GM19438 (cell line): ENCODE data around the gene CENPP.
"Not testable (repeated sequence)": the region's sequence is repeated elsewhere in the genome, so short reads cannot be mapped to it uniquely, and the experiment has no call there.

ENCODE experiments used
- ATAC-seq: cut with Tn5 transposase; IDR thresholded peaks from one replicate; pipeline ENCODE4 v1.9.1; 2021; ENCODE audit warnings: low read depth; ENCODE audit not compliant: unreplicated experiment

The CENPP gene

DNA sequence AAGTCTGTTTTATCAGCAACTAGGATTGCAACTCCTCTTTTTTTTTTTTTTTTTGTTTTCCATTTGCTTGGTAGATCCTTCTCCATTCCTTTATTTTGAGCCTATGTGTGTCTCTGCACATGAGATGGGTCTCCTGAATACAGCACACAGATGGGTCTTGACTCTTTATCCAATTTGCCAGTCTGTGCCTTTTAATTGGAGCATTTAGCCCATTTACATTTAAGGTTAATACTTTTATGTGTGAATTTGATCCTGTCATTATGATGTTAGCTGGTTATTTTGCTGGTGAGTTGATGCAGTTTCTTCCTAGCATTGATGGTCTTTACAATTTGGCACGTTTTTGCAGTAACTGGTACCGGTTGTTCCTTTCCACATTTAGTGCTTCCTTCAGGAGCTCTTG lies 246.1 kb downstream of the CENPP start:
- not testable (repeated sequence) for ATAC-seq

DNA sequence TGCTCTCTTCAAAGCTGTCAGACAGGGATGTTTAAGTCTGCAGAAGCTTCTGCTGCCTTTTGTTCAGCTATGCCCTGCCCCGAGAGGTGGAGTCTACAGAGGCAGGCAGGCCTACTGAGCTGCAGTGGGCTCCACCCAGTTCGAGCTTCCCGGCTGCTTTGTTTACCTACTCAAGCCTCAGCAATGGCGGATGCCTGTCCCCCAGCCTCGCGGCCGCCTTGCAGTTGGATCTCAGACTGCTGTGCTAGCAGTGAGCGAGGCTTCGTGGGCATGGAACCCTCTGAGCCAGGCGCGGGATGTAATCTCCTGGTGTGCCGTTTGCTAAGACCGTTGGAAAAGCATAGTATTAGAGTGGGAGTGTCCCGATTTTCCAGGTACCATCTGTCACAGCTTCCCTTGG lies 247.9 kb downstream of the CENPP start:
- not testable (repeated sequence) for ATAC-seq

- no peak for ATAC-seq
Observed at GRCh38 chr9:92576175-92576574, 250.4 kb downstream of the CENPP start.

- ATAC-seq = no peak
Observed at GRCh38 chr9:92589923-92590322, 264.2 kb downstream of the CENPP start.

DNA sequence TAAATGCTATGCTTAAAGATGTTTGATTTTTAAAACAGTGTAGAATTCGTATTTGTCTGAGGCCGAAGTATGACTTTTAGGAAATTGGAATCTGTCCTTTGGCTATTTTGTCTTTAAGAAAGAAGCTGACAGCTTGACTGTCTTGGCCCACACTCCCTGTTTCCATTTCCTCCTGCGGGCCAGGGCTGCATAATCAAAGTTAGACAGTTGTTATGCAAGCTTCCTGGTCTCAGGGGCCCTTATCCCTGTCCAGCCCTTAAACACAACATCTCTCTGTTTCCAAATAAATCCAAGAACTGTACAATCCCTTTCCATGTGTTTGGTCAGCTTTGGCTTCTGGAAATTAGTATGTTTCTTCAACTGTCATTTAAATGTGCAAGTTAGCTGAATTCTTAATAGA lies 264.6 kb downstream of the CENPP start:
- ATAC-seq = no peak

DNA sequence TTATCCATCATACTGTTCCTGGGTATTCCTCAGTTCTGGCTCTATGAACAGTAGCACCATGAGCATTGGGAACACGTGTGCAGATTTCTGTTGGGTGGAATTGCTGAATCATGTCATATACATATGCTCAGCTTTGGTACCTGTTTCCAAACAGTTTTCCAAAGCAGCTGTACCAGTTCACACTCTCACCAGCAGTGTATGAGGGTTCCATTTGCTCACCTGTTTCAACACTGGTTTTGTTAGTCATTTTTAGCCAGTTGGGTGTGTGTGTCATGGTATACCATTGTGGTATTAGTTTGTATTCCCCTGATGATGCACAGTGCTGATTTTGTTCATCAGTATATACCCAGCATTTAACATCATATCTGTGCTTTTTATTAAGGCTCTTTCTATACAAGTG lies 266.8 kb downstream of the CENPP start:
- no peak for ATAC-seq

- ATAC-seq = no peak
Observed at GRCh38 chr9:92592946-92593861, 267.5 kb downstream of the CENPP start.

DNA sequence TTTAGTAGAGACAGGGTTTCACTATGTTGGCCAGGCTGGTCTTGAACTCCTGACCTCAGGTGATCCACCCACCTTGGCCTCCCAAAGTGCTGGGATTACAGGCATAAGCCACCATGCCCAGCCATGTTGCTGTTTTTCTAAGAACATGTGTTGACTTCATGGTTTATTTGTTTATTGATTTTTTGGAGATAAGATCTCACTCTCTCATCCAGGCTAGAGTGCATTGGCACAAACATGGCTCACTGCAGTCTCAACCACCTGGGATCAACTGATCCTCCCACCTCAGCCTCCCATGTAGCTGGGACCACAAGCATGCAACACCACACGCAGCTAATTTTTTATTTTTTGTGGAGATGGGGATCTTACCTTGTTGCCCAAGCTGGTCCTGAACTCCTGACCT lies 269.3 kb downstream of the CENPP start:
- ATAC-seq = not testable (repeated sequence)

- ATAC-seq = no peak
Observed at GRCh38 chr9:92595930-92596329, 270.2 kb downstream of the CENPP start.

DNA sequence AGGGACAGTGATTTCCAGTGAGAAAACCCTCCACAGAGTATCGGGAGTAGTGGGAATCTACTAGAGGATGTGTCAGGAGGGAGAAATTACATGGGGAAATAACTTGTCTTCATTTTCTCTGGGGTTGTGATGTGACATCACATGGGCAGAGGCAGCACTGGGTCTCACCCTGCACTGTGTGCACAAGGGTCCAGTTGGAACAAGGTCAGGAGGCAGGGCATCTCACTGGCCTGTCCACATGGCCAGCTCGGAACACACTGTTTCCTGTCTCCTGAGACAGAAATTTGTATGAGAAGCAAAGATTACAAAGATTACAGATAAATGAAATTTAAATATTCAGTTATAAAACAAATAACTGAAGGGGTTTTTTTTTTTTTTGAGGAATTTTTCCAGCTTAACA lies 272.6 kb downstream of the CENPP start:
- ATAC-seq = no peak

GRCh38 chr9:92599938-92600461 lies 274.2 kb downstream of the CENPP start:
- no peak for ATAC-seq

GRCh38 chr9:92600462-92601261 lies 274.9 kb downstream of the CENPP start:
- no peak for ATAC-seq

DNA sequence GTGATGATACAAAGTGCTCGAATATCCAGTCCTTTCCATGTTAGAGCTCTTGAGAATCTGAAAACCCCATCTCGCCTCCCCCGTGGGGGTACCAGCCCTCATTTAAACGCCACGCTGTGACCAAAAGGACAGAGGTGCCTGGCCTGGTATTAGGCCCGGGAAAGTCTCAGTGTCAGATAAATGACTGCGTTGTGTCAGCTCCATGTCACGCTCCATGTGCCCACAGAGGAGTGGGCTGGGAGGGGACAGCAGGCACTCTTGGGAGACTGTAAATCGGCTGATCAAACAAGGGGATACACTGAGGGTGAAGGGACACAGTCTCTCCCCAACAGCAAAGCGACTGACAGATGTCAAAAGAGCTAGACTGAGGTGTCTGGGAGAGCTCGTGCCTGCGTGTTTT lies 275.7 kb downstream of the CENPP start:
- ATAC-seq = no peak

- ATAC-seq = no peak
Observed at GRCh38 chr9:92602413-92602812, 276.7 kb downstream of the CENPP start.

DNA sequence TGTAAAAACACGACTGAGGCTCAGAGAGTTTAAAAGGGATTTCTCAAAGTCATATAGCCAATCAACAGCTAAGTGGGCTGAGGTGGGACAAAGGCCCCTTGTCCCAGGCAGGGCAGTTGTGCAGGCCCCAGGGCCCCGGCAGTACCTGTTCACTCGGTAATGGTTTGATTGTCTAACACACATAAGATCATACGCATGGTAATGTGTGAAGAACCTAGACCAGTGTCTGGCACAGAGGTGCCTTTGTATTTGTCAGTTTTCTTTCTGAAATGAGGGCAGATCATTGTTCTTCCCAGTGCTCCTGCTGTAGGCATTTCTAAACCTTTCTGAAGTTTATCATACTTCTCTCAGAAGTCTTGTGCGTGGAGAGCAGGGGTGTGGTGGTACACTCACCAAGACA lies 277.3 kb downstream of the CENPP start:
- ATAC-seq = no peak

- no peak for ATAC-seq
Observed at GRCh38 chr9:92603990-92604389, 278.2 kb downstream of the CENPP start.

DNA sequence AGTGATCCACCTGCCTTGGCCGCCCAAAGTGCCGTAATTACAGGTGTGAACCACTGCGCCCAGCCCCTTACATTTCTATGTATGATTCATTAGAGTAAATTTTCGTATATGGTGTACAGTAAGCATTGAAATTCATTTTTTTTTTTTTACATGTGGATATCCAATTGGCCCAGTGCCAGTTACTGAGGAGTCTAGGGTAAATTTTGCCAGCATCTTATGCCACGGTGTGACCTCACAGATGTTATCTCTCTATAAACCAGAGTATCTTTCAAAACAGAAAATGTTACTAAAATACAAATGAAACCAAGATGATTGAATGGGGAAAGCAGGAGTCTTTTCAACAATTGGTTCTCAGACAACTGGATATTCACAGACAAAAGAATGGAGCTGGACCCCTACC lies 279.5 kb downstream of the CENPP start:
- no peak for ATAC-seq

- ATAC-seq = no peak
Observed at GRCh38 chr9:92607088-92607487, 281.3 kb downstream of the CENPP start.

DNA sequence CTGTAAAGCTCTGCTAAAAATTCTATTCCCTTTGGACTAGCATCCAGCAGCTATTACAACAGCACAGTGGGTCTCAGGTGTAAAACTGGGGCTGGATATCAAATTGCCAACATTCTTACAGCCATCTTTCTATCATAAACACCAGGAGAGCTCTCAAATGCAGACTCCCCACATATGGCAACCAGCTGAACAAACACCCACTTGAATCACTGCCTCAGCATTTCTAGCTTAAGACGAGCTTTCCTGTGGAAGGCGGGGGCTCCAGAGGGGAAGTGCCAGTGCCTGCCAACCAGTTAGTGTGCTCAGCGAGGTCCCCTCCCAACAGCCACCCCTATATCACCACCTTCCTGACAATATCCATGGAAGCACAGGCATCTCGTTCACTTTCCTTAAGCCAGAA lies 282.0 kb downstream of the CENPP start:
- no peak for ATAC-seq

- ATAC-seq = no peak
Observed at GRCh38 chr9:92608241-92608908, 282.6 kb downstream of the CENPP start.

DNA sequence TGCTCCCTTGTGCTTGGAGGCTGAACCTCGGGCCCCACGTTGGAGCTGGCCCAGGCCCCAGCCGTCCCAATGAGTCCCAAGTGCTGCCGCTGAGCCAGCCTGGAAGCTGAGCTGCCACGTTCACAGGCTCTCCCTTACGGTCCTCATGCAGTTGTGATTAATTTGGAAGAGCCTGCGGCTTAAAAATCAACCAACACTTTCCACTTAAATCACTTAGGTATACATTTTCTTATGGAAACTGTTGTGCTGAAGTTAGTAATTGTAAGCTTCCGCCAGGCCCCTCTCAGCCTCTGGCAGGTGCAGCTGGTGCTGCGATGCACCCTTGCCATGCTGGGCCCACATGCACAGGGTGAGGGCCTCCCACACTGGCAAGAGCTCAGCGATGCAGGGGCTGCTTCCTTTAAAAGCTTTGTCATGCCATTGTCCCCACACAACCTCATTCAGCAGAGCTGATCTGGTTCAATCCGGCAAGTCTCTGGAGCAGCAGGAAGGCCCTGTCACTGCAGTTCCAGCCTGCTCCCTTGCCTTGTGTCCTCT lies 283.2 kb downstream of the CENPP start:
- no peak for ATAC-seq
